ENCODE data around the gene PREX1.
"Not testable (repeated sequence)": the region's sequence is repeated elsewhere in the genome, so short reads cannot be mapped to it uniquely, and the experiment has no call there.

PREX1 gene, protein sequence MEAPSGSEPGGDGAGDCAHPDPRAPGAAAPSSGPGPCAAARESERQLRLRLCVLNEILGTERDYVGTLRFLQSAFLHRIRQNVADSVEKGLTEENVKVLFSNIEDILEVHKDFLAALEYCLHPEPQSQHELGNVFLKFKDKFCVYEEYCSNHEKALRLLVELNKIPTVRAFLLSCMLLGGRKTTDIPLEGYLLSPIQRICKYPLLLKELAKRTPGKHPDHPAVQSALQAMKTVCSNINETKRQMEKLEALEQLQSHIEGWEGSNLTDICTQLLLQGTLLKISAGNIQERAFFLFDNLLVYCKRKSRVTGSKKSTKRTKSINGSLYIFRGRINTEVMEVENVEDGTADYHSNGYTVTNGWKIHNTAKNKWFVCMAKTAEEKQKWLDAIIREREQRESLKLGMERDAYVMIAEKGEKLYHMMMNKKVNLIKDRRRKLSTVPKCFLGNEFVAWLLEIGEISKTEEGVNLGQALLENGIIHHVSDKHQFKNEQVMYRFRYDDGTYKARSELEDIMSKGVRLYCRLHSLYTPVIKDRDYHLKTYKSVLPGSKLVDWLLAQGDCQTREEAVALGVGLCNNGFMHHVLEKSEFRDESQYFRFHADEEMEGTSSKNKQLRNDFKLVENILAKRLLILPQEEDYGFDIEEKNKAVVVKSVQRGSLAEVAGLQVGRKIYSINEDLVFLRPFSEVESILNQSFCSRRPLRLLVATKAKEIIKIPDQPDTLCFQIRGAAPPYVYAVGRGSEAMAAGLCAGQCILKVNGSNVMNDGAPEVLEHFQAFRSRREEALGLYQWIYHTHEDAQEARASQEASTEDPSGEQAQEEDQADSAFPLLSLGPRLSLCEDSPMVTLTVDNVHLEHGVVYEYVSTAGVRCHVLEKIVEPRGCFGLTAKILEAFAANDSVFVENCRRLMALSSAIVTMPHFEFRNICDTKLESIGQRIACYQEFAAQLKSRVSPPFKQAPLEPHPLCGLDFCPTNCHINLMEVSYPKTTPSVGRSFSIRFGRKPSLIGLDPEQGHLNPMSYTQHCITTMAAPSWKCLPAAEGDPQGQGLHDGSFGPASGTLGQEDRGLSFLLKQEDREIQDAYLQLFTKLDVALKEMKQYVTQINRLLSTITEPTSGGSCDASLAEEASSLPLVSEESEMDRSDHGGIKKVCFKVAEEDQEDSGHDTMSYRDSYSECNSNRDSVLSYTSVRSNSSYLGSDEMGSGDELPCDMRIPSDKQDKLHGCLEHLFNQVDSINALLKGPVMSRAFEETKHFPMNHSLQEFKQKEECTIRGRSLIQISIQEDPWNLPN (N-terminal part only)

DNA sequence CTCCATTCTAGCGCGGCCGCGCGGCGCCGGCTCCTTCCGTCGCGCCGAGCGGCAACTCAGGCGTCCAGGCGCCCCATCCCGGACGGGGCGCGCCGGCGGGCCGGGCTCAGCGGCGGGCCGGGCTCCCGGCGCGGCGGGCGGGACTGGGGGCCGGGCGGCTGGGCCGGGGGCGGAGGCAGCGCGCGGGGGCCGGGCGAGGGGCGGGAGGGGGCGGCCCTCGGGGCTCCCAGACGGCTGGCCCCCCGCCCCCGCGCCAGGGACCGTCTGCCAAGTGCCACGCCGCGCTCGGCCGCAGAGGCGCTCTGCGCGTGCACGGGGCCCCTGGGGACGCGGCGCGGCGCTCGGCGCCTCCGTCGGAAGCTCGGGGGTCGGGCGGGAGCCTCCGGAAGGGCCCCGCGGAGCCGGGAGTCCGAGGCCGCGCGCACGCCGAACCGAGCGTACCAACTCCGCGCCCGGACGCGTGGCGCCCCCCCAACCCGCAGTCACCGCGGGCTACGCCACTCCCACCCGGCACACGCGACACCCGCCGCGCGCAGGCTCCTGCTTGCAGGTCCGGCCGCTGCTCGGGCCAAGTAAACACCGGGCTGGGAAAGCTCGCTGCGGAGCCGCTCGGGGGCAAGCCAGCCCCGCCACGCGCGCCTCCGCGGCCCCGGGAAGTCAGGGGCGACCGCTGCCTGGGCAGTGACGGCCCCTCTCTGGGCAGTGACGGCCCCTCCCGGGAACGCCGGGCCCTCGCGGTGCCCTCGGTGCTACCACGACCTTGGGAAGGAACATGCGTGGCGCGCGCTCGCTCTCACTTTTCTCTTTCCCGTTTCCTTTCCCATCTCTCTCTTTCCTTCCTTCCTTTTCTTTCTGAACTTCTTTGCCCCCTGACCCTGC is at the start of gene PREX1:
Gene PREX1 (minus strand): TSS at position 145 of the 879 bp plus-strand sequence. CDS start 139 bp downstream, at position 6.
- DNase-seq: peak in 53 of 58 donors; percentile 39 to 91 (median 82)

DNA sequence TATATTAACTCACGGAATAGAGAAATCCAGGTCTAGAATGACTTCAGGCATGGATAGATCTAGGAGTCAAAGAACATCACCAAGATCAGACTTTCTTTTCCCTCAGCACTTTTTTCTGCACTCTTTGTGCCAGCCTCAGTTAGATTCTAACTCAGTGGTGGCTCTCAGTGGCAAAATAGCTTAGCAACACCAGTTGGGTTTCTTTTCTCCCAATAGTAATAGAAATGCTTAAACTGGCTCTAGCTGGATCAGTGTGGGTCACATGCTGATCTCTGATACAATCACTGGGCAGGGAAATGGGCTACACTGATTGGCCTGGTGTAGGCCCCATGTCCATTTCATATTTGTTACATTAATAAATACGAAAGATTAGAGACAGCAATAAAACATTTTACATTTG is 49.5 kb upstream of the PREX1 start:
- DNase-seq: peak in 7 of 58 donors; percentile 16 to 57 (median 28)

DNA sequence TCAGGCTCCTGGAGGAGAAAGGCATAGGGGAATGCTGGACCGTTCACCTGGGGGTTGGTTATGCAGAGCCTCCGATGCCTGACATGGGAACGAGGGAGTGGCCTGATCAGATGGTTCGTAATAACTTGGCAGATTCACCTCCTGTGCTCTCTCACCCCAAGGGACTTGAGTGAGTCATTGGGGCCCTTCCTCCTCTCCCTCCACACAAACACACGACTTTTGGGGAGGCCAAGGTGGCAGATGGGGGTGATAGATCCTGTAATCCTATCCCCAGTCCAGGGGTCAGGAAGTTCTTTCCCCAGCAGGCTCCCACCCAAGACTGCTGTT is 48.1 kb upstream of the PREX1 start:
- no peak for DNase-seq

DNA sequence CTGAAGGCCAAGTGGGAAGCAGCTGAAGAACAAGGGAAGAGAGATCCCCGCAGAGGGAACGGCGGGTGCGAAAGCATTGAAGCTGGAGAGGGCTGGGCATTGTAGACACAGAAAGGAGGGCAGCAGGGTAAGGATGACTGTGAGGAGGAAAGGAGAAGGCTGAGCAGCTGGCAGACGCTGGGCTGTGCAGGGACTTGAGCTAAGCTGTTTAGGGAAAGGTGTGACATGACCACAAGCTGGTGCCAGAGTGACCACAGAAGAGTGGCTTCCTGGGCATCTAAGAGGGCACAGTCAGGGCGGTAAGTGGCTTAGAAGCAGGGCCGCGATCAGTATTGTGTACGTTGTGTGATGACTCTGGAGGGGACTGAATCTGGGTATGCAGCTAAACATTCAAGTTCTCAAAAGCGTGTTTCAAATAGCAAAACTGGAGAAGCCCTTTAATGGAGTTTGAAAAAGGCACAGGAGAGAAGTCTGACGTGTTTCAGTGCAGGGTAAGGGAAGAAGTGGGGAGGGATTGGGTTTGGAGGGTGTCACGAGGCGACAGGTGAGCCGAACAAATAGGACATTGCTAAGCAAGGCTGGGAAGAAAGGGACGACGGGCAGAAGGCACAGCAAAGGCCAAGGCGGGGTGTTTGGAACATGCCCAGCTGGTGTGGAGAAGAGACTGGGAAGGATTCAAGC is 47.6 kb upstream of the PREX1 start:
- no peak for DNase-seq

DNA sequence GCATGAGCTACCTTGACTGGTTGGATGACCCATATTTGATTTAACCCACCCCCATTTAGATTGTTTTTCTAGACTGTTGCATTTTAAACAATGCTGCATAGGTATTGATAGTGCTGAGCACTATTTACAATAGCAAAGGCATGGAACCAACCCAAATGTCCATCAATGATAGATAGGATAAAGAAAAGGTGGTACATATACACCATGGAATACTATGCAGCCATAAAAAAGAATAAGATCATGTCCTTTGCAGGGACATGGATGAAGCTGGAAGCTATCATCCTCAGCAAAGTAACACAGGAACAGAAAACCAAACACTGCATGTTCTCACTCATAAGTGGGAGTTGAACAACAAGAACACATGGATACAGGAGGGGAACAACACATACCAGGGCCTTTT is 41.6 kb upstream of the PREX1 start:
- DNase-seq: not testable (repeated sequence)

DNA sequence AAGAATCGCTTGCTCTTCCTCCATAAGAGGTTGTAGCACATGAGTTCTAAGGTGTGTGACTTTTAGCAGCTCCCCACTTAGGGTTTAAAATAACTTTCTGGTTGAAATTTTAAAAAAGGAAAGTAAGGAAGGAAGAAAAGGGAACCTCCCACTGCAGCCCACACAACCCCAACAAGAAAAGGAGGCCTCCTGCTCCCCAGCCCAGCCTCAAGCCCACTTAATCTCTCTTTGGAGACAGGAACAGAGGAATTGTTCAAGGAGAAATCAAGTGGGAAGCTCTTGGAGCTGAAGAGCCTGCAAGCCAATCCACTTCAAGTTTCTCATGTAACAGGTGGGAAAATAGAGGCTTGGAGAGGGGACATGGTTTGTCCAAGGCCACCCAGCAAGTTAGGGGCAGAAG is 39.1 kb upstream of the PREX1 start:
- no peak for DNase-seq

DNA sequence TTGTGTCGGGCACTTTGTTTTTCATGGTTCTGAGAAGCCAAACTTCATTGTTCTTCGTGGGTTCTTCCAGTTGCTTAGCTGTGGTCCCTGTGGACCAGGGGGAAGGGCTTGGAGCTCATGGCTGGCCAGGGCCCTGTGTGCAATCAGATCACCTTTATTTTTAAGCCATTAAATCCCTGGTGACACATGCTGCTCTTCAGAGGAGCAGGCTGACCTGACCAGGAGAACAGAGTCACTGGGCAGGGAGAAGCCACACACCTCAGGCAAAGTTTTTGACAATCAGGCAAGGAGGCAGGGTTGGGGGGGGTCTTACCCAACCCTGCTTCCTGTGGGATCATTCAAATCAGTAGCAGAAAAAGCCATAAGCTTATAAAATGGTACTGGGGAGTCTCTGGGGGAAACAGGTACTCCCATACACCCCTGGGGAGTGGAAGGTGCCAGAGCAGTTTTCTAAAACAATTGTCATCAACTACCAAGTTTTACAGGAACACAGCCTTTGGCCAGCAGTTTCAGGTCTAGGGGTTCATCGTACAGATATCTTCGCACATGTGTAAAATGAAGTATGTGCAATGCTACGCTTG is 37.0 kb upstream of the PREX1 start:
- DNase-seq: no peak

DNA sequence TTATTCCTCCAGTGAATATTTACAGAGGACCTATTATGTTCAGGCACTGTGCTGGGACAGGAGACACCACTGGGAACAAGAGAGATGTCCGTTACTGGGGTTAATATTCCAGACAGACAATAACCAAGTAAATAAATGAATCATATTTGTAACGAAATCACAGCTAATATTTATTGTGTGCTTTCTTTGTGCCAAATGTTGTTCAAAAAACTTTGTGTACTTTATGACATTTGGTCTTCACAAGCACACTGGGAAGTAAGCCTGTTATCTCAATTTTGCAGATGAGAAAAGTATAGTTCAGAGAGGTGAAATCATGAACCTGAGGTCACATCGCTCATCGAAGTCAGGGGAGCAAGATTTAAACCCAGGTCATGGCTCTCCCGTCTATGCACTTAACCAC is 36.5 kb upstream of the PREX1 start:
- DNase-seq: no peak

DNA sequence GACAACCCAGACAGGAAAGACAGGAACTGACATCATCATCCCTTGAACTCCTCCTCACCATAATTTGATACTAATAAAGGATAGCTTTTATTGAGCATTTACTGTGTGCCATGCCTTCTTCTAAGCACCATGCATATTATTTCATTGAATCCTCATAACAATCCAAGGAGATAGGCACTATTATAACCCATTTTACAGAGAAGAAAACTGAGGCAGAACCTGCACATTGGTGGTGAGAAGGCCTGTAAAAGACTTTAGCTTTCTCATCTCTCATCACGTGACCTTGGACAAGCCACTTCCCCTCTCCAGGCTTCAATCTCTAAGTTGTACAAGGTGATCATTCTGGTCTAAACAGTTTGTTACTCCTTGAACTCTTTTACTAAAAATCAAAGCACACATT is 34.5 kb upstream of the PREX1 start:
- no peak for DNase-seq

DNA sequence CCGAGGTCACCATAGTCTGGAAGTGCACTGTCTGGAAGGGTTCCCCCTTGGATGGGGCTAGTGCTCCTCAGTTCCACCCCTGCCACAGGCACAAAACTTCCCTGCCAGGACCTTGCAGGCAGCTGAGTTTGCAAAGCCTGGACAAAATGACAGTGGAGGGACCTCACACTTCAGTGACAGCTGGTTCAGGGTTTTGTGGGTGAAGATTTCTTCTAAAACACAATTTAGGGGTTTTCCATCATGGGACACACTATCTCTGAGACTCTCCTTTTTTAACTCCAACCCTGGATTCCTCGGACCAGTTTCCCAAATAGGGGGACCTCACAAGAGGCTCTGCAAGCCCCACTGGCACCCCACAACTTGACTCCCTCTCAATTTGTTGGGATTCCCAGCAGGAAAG is 33.6 kb upstream of the PREX1 start:
- no peak for DNase-seq

DNA sequence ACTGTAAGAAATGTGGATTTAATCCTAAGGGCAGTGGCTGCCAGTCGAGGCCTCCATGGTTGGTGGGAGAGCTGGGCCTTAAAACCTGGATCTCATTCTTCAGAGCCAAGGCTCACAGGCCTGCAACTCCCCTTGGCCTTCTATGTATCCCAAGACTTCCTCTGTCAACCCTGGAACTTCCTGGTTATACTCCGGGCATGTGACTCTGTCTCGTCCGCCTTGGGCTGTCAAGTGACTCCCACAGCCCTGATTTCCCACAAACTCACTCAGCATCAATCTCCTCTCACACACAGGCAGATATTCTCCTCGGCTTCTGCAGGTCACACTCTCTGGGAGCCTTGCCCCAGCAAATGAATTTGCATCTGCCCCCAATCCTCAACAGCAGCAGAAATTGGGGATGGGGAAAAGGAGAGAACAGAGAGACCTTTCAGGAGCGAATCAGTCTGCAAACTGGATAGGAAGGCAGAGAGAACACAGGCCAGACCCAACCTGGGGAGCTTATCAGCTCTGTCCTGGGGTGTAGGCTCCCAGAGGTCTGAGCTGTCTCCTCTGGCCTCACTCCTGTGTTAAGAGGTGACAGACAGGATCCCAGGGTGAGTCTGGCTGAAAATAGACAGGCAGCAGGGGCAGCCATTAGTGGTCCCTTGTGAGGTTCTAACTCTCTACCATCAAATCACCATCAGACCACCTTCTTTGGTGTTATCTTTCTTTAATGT is 30.4 kb upstream of the PREX1 start:
- DNase-seq: peak in 4 of 58 donors; percentile 4 to 8 (median 6)

DNA sequence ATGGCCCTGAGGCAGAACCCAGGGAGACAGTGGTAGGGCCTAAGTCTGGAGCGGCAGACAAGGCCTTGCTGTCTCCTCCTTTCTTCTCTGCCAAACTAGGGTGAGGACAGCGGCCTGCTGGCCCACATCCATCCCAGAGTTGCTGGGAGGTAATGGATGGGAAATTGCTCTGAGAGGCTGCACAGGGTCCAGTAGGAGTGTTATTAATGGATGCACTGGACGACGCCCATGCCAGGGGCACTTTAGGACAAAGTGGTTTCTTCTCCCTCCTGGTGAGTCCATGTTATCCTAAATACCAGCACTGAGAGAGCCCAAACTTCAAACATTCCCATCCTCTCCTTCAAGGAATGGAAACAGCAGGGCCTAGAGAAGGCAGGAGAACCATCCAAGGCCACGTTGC is 28.3 kb upstream of the PREX1 start:
- DNase-seq: no peak

DNA sequence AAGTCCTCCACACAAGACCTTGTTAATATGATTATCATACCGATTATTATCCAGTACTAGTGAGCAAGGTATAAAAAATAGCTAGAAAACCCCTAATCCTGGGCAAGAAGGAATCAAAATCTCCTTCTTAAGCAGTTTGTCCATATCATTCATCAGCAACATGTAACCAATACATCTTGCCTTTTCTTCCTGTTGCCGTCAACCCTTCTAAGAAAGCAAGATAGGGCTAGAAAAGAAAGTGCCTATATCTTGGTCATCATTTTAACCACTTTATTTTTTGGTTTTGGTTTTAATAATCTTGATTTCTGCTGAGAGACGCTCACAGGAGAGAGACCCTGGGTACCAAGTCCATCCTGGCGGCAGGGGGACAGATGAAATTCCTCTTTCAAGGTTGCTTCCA is 27.2 kb upstream of the PREX1 start:
- no peak for DNase-seq

DNA sequence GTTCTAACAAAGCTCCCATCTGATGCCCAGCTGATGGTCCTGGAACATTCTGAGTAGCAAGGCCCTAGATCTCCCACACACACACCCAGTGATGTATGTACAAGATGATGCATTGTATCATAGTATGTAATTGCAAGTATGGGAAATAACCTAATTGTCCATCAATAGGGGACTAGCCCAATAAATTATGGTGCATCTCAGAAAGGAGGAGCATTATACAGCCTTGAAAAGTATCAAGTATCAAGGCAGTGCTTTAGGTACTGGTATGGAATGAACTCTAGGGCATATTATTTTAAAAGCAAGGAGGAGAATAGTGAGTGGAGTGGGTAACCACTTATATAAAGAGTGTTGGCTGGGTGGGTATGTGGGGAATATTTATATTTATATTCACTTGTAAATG is 24.8 kb upstream of the PREX1 start:
- no peak for DNase-seq

DNA sequence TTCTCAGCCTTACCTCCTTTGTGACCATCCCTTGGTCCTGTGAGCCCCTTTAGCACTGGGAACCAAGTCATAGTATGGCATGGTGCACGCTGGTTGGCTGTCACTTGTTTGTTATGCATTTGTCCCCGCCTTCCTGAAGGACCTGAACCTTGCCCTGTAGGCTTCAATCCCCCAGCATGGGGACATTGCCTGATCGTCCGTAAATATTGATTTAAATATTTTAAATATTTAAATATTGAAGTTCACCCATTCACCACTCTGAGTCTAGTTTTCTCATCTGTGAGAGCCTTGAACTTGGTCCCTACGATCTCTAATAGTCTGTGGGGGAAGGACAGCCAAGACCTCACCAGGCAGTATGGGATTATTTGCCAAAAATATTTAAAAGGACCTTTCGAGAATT is 23.8 kb upstream of the PREX1 start:
- no peak for DNase-seq

DNA sequence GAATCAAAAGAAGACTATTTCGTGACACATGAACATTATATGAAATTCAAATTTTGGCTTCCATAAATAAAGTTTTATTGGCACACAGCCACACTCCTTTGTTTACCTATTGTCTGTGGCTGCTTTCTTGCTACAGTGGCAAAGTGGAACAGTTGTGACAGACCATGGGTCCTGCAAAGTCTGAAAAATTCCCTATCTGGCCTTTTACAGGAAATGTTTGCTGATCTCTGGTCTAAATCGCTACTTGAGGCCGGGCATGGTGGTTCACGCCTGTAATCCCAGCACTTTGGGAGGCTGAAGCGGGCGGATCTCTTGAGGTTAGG is 23.1 kb upstream of the PREX1 start:
- DNase-seq: no peak

DNA sequence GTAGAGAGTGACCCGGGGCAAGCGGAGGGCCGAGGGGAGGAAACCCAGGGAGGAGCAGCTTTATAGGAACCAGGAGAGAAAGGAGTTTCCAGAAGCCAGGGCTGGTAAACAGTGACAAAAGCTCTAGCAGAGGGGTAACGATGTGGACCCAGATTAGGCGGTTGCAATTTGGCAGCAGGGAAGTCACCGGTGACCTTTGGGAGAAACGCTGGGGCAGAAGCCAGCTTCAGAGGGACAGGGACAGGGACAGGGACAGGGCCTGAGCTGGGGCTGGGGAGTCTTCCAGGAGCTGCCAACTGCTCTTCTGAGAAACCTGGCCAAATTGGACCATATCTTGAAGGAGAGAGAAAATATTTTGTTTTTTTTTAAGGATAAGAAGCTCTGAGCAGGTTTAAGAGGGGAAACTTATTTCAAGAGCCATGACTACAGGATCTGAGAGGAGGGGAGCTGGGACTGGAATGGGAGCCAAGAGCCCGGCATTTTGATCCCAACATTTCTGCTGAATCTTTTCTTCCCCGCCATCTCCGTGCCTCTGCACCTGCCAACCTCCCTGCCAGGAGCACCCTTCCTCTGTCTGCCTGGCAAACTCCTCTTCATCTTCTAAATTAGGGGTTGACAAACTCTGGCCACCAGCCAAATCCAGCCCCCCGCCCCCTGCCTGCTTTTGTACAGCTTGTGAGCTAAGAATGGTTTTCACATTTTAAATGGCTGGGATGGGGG is 22.6 kb upstream of the PREX1 start:
- no peak for DNase-seq

DNA sequence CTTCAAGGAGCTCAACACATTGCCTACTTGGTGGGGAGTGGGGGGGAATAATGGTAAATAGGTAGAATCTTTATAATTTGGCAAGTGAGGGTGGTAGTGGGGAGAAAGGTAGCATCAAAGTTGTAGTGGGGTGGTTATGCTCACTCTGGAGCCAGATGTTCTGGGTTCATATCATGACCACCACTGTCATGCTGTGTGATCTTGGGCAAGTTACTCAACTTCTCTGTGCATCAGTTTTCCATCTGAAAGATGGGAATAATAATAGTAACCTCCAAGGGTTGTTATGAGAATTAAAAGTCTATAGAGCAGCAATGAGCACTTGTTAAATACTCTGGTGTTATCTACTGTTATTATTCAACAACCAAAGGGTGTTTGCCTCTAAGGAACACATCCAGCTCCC is 22.0 kb upstream of the PREX1 start:
- DNase-seq: no peak

DNA sequence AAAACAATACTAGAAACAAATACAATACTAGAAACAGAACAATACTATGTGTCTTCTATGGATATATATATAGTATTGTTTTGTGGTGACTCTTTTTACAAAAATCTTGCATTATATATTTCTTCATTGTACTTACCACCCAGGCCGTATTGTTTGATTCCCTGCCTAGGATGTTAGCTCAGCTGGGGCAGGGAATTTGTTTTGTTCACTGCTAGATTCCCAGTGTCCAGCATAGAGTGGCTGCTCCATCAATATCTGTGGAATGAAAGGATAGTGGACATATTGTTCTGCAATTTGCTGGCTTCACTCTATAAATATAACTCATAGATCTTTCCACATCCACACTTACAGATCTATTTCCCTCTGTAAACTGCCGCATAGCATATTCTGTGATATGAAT is 21.5 kb upstream of the PREX1 start:
- no peak for DNase-seq

Measured in anterior cingulate cortex (tissue), 58 donors.